ENCODE measurements around the gene MYH14.
A peak's percentile ranks its signal among the peaks of the same experiment; 100 is the strongest.
"Not testable (repeated sequence)": the region's sequence is repeated elsewhere in the genome, so short reads cannot be mapped to it uniquely, and the experiment has no call there.

MYH14 gene

DNA sequence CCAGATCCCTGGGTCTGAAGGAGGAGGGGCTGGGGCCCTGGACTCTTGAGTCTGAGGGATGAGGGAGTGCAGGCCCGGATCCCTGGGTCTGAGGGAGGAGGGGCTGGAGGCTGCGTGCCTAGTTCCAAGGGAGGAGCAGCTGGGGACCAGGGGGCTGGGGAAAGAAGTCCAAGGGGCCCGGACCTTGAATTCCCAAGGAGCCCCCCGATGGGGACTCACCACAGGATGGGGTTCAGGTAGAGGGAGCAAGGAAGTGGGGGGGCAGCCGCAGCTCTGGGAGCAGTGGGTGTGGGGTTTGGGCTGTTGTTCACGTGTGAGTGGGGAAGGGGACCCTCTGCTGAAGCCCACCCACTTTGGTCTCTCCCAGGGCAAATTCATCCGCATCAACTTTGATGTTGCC is 23.1 kb downstream of the MYH14 start:
- no peak for DNase-seq (ENCODE audit: low read depth)

DNA sequence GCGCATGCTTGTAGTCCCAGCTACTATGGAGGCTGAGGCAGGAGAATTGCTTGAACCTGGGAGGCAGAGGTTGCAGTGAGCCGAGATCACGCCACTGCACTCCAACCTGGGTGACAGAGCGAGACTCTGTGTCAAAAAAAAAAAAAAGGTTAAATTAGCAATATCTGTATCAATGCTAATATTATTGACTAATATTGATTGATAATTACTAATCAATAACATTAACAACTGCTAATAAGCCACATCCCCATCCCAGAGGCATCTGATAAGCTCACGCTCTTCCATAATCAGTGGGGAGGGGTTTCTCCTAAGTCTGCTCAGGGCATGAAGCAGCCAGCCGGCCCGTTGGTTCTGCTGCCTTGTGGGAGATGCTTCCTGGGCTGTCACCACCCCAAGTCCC is 24.7 kb downstream of the MYH14 start:
- not testable (repeated sequence) for DNase-seq (ENCODE audit: low read depth)

DNA sequence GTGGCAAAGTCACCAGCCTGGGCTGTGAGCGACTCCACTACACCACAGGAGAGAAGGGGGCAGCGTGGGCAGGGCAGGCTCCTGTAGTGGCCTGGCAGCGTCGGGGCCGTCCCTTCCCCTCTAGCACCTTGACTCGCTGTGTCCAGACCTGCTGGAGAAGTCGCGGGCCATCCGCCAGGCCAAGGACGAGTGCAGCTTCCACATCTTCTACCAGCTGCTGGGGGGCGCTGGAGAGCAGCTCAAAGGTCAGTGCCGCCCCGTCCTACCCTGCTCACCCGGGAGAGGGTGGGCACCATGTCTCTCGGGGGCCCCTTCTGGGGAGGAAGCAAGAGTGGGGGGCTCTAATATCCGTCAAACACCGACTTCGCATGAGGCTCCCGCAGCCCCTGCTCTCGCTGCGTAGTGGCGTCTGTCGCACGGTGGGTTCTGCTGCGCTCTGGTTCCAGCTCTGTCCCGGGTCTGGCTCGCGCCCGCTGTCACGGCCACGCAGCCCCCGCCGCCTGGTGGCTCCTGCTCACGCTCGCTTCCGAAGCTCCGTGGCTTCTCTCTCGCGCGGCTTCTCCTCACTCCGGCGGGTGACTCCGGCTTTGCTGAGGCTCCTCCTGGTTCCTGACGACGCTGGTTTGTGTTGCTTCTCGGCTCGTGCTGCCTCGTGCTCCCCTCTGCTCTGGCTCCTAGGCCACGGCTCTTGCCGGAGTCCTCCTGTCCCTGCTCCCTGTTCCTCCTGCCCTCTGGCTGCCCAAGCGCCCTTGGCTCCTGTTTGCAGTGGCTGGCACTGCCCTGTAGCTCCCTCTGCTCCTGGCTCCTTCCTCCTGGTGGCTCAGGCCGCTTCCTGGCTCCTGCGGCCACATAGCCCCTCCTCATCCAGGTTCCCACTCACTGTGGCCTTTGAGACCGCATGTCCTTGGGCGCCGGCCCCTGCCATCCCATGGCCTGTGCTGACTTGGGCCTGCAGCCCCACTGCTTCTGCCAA is 27.2 kb downstream of the MYH14 start:
- no peak for DNase-seq (ENCODE audit: low read depth)

DNA sequence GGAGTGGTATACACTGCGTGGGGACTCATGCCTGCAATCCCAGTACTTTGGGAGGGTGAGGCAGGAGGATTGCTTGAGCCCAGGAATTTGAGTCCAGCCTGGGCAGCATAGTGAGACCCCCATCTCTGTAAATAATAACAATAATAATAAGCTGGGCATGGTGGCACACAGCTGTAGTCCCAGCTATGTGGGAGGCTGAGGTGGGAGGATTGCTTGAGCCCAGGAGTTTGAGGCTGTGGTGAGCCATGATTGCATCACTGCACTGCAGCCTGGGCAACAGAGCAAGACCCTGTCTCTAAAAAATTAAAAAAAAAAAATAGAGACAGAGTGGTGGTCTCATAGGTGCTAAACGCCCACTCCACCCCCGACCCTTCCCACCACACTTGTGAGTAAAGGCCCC is 28.0 kb downstream of the MYH14 start:
- DNase-seq (ENCODE audit: low read depth): not testable (repeated sequence)

DNA sequence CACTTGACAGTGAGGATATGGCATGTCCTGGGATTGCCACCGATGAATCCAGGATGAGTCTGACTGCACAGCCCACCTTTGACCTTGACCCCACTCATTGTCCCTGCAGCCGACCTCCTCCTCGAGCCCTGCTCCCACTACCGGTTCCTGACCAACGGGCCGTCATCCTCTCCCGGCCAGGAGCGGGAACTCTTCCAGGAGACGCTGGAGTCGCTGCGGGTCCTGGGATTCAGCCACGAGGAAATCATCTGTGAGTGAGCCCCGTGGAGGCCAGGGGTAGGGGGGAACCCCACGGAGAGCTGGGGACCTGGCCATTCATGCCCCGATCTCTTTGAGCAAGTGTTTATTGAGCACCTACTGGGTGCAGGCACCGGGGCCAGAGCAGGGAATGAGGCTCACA is 28.4 kb downstream of the MYH14 start:
- DNase-seq (ENCODE audit: low read depth): no peak

DNA sequence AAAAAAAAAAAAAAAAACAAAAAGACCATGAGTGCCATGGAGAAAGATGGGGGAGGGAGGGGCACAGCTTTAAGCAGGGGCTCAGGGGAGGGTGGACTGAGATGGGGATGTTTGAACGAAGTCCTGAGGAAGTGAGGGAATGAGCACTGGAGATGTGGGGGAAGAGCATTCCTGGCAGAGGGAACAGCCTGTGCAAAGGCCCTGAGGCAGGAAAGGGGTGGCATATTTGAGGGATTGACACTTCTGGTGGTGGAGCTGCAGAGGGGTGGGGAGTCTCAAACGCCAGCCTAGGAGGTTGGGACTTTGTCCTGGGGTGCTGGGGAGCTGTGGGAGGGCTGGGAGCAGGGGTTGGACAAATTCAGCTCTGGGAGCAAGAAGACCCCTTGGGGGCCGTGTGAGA is 29.2 kb downstream of the MYH14 start:
- no peak for DNase-seq (ENCODE audit: low read depth)

DNA sequence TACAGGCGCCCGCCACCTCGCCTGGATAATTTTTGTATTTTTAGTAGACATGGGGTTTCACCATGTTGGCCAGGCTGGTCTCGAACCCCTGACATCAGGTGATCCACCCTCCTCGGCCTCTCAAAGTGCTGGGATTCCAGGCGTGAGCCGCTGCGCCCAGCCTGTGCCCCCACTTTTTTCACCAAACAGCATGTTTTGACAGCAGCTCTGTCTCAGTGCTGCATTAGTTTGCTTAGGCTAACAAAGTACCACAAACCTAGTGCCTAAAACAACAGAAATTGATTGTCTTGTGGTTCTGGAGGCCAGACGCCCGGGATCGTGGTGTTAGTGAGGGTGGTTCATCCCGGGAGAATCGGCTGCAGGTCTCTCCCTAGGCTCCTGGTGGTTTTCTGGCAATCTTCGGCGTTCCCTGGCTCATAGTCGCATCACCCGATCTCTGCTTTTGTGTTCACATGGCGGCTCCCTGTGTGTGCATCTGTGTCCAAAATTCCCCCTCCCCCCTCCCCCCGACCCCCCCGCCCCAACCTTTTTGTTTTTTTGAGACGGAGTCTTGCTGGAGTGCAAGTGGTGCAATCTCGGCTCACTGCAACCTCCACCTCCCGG is 30.0 kb downstream of the MYH14 start:
- DNase-seq (ENCODE audit: low read depth): no peak

DNA sequence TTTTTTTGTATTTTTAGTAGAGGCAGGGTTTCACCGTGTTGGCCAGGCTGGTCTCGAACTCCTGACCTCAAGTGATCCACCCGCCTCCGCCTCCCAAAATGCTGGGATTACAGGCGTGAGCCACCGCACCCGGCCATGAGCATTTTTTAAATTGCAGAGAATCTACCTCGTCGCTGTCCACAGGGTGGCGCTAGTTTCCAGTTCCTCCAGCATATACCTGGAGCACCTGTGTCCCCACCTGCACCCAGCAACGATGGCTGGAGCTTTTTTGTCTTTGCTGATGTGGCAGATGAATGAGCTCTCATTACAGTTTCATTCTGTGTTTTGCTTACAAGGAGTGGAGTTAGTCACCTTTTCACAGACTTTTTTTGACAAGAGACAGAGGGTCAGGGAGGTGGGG is 34.1 kb downstream of the MYH14 start:
- DNase-seq (ENCODE audit: low read depth): not testable (repeated sequence)

DNA sequence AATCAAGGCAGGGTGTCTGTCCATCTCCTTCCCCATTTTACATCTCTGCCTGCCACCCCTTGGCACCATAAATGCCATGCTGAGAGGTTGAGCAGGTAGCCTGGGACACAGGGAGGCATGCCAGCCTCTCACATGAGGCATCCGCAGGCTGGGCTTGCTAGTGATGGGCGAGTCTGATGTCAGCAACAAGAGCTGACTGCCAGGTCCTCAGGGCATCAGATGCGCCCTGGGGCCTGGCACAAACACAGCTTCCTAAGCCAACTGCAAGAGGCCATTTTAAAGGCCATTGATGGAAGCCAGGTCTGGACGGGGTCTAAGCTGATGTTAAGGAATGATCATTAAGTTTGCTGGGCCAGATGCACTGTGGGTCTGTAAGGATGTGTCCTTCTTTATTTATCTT is 34.6 kb downstream of the MYH14 start:
- no peak for DNase-seq (ENCODE audit: low read depth)

DNA sequence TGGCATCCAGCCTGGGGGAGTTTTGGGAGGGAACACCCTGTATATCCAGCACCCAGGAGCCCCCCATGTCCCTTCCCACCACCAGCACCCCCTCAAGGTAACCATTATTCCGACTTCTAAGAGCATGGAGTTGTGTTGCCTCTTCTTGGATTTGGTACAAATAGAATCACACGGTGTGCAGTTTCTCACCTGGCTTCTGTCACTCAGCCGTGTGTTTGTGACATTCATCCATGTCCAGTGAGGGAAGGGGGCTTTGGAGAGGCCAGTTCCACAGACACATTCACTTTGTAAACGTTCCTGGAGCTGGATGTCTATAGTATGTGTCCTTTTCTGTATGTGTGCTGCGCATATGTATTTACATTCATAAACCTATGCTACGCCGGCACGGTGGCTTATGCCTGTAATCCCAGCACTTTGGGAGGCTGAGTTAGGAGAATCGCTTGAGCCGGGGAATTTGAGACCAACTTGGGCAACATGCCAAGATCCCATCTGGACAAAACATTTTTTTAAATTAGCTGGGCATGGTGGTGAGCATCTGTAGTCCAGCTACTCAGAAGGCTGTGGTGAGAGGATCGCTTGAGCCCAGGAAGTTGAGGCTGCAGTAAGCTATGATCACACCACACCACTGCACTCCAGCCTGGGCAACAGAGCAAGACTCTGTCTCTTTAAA is 36.6 kb downstream of the MYH14 start:
- DNase-seq (ENCODE audit: low read depth): no peak

DNA sequence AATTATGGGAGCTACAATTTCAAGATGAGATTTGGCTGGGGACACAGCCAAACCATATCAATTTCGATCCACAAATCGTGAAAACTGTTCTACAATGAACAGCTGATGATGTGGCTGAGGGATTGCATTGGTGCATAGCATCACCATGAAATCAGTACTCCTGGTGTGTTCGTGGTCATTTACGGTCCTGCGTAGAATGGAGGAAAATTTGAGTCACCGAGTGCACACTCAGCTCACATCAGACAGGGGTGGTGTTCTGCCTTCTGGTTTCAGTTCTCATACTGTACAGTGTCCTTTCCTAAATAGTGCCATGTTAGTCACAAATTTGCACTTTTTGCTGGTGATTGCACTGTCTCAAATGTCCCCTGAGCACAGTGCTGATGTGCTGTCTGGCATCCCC is 39.2 kb downstream of the MYH14 start:
- no peak for DNase-seq (ENCODE audit: low read depth)

DNA sequence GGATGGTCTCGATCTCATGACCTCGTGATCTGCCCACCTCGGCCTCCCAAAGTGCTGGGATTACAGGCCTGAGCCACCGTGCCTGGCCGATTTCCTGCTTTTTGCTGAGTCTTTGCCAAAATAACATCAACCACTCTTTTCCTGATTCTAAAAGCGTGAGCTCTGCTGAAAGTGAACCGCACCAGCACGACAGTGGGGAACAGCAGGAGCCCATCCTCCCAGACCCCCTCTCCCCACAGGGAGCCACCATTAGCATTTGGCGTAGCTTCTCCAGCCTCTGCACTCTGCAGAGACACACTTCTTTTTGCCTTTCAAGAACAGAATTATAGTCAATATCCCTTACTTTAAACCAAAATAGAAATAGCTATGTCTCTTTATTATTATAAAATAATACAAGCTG is 41.3 kb downstream of the MYH14 start:
- DNase-seq (ENCODE audit: low read depth): no peak

DNA sequence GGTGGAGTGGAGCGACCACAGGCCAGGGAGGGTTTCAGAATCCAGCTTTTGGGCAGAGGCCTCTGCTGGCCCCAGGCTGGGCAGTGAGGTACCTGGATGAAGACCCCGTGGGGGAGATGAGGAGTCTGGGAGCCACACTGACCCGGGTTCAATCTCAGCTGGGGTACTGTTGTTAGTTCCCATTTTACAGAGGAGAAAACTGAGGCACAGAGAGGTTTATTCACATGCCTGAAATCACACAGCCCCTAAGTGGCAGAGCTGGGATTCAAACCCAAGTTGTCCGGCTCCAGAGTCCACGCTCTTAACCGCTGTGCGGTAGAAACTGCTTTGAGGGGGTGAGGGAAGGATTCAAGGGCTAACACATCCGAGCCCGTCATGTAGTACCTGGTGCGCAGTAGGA is 45.0 kb downstream of the MYH14 start:
- DNase-seq (ENCODE audit: low read depth): no peak

DNA sequence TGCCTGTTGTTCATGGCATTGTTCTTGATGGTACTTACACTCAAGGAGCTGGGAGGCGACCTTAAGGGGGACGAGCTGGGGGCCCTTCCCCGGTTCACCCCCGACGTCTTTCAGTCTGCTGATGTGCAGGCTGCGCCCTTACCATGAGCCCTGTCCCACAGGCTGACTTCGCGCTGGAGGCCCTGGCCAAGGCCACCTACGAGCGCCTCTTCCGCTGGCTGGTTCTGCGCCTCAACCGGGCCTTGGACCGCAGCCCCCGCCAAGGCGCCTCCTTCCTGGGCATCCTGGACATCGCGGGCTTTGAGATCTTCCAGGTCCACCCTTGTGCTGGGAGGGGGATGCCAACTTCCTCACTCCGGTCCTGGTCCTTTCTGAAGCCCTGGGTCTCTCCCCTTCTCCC is 45.4 kb downstream of the MYH14 start:
- DNase-seq (ENCODE audit: low read depth): no peak

DNA sequence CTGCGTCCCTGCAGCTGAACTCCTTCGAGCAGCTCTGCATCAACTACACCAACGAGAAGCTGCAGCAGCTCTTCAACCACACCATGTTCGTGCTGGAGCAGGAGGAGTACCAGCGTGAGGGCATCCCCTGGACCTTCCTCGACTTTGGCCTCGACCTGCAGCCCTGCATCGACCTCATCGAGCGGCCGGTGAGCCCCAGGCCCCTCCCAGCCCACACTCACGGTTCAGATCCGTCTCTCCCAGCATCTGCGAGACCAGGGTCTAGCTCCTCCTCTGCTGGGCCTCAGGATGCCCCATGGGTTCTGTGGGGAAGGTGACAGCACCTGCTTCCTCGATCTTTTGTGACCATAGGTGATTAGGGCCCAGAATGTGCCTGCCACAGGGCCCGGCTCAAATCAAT is 46.2 kb downstream of the MYH14 start:
- no peak for DNase-seq (ENCODE audit: low read depth)

DNA sequence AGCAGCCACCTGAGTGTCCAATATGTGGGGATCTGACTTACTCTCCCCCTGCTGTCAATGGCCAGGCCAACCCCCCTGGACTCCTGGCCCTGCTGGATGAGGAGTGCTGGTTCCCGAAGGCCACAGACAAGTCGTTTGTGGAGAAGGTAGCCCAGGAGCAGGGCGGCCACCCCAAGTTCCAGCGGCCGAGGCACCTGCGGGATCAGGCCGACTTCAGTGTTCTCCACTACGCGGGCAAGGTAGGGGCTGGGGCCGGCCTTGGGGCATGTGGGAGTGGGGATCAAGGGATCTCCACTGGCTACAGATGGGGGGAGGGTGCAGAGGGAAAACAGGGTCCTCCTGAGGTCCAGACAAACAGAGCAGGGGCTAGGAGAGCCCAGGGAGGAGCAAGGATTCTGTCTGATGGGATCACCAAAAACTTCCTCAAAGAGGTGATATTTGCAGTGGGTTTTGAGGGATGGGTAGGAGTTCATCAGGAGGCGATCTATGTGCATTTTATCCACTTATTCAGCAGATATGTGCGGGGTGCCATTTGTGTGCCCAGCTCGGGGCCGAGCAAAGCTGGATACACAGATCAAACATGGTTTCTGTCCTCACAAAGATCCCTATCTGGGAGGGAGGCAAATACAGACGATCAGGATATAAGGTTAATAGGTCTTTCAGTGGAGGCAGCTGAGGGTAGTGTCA is 47.2 kb downstream of the MYH14 start:
- no peak for DNase-seq (ENCODE audit: low read depth)

DNA sequence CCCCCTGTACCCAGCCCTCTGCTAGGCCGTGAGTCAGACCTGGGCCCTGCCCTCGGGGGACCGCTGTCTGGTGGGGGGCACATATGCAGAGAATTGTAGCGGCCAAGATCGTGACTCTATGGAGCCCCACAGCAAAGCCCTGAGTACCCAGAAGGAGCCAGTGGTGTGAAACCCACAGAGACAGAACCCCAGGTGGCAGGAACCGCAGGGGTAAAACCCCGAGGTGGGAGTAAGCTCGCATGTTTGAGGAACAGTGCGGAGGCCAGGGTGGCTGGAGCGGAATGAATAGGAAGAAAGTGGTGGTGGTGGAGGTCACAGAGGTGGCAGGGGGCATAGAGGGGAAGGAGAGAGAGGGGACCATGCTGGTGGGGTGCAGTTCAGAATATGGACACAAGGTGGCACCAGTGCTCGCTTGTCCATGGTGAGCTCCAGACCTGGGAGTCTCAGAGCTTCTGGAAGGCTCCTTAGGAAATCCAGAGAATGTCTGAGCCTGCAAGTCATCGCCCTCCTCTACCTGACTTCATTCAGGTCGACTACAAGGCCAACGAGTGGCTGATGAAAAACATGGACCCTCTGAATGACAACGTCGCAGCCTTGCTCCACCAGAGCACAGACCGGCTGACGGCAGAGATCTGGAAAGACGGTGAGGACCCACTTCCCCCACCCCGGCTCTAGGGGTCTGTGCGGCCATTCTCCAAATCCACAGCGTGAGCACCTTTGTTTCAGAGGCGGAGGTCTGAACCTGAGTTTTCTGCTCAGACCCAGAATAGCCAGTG is 48.9 kb downstream of the MYH14 start:
- DNase-seq (ENCODE audit: low read depth): peak; percentile 30

DNA sequence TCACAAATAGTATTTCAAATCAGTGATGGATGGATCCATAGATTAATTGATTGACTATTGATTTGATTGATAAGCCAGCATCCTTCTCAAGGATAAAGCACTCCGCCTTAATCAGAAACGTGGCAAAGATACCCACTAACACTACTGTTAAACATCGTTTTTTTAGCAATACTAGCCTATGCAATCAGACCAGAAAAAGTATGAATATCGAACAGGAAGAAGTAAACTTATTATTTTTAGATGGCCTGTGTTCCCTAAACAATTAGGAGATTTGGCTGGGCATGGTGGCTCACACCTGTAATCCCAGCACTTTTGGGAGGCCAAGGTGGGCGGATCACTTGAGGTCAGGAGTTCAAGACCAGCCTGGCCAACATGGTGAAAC is 49.5 kb downstream of the MYH14 start:
- DNase-seq (ENCODE audit: low read depth): no peak

DNA sequence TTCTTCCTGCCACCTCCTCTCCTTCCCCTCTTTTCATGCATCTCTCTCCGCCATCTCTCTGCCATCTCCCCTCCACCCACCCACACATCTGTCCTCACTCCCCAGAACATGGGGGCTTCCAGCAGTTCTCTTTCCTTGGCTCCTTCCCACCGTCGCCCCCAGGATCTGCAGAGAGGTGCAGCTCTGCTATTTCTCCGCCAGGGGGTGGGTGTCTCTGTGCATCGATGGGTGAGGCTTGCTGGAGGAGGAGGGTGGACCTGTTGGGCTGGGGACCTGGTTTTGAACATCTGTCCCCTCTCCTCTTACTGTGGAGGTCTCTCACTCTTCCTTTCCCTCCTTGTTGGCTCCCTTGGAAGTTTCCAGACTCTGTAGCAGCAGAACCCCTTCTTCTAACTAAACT is 51.7 kb downstream of the MYH14 start:
- DNase-seq (ENCODE audit: low read depth): no peak

DNA sequence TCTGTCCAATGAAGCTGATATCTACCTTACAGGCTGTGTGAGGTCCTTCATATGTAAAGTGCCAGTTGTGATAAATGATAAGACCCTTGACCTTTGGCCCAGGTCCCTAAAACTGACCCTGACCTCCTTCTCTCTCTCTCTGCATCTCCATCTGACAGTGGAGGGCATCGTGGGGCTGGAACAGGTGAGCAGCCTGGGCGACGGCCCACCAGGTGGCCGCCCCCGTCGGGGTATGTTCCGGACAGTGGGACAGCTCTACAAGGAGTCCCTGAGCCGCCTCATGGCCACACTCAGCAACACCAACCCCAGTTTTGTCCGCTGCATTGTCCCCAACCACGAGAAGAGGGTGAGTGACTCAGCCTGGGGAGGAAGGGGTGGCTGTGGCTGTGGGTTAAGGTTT is 53.7 kb downstream of the MYH14 start:
- DNase-seq (ENCODE audit: low read depth): no peak

DNA sequence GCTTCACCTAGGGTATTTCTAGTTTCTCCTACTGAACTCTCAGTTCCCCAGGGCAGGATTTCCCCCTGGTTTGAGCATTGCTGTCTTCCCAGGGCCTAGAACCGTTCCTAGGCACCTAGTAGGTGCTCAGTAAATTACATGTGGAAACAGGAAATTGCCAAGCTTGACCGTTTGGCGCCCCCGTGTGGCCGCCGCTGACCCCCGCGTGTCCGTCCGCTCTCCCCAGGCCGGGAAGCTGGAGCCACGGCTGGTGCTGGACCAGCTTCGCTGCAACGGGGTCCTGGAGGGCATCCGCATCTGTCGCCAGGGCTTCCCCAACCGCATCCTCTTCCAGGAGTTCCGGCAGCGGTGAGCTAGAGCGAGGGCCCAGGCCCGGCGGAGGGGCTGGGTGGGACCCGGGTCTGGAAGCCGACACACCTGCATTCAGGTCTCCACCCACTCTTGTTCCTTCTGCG is 55.5 kb downstream of the MYH14 start:
- DNase-seq (ENCODE audit: low read depth): no peak

Measured in activated T-cell treated with anti-CD3 and anti-CD28 coated beads for 24 hours (primary cell).